GM18868 (cell line): Measurements from ENCODE around the gene ACVR2A.

Source experiments
- ATAC-seq: cut with Tn5 transposase; IDR thresholded peaks from one replicate; pipeline ENCODE4 v1.9.1; 2021; ENCODE audit warnings: mild to moderate bottlenecking, moderate library complexity; ENCODE audit not compliant: unreplicated experiment

The ACVR2A gene

GRCh38 chr2:147854557-147855134 lies 9.8 kb downstream of the ACVR2A start:
- ATAC-seq = no peak

DNA sequence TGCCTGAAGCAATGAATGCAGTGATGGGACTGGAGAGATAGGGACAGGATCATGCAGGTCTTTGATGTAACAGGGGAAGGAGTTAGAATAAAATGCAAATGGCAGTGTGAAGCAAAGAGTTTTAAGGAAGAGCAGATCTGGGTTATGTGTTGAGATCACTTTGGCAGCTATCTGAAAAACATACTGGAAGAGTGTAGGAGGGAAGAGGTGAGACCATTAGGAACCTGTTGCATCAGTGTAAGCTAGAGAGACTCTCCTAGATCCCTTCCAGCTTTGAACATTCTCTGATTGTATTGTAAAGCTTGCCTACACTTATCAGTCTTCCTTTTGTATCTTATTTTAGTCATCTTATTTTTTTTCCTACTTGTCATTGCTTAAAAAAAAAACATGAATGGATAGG lies 10.5 kb downstream of the ACVR2A start:
- ATAC-seq = no peak

DNA sequence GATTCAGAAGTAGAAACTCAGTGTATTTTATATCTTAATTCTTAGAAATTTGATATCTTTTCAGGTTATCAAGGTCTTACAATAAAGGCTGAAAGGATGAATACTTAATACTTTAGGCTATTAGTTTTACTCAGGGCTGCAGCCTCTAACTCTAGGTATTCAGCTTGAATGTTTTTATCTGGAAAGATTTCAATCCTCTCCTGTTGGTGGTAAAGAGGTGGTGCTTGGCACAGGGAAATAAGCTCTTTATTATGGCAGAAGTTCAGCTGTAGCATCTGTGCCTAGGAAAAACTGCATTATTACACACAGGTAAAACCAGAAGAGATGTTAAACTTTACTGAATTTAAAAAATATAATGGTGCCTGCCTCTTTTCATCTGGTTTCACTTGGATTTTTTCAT lies 11.1 kb downstream of the ACVR2A start:
- ATAC-seq = no peak

DNA sequence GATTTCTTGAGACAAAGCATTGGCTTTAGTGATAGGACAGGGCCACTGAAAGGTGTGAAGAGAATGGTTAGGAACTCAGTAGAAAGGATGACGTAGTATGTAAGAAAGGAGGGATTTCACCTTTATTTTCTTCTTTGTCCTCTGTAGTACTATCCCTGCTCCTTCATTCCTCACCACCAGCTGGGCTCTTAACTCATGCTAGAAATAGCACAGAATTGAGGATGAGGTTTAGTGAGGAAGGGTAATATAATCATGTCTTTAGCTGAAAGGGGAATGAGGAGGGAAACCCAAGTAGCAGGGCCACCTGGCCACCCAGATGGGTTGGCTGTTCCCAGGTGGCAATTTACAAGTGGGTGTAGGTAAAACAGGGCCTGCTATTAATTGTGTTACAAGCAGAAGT lies 15.2 kb downstream of the ACVR2A start:
- peak; percentile 43 for ATAC-seq

GRCh38 chr2:147862859-147863516 lies 18.2 kb downstream of the ACVR2A start:
- no peak for ATAC-seq

DNA sequence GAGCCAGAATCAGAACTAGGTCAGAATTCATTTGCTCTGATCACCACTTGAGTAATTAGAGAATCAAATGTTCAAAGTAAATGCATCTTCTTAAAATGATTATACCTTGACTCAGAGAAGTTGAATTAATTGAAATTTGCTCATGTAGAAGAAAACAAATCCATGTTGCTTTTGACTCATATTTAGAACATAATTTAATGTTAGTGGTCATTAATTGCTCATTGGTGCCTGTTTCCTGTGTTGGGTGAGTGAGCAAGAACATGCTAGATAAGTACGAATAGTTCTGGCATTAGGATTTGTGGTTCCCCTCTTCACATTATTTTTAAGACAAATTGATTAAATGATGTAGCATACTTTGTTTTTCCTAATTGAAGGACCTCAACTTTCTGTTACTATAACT lies 19.0 kb downstream of the ACVR2A start:
- no peak for ATAC-seq

GRCh38 chr2:147865560-147865959 lies 20.7 kb downstream of the ACVR2A start:
- no peak for ATAC-seq

GRCh38 chr2:147867050-147867449 lies 22.2 kb downstream of the ACVR2A start:
- ATAC-seq = no peak

DNA sequence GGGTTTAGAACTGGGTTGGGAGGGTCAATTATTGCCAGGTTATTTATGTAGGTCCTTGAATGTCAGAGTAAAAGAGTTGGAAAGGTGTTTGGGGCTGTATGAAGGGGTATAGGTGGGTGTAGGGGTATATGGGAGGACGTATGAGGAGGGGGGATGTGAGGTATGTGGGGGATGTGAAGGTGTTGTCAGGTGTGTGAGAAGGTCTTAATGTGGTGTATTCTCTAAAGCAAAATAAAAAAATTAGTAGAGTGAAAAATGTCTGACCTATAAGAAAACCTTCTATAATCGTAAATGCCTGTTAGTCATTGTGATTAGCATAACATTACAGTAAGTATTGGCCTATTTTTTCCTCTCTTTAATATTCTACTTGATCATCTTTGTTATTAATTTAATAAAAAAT lies 25.1 kb downstream of the ACVR2A start:
- ATAC-seq = no peak

GRCh38 chr2:147872967-147873366 lies 28.1 kb downstream of the ACVR2A start:
- ATAC-seq = no peak

DNA sequence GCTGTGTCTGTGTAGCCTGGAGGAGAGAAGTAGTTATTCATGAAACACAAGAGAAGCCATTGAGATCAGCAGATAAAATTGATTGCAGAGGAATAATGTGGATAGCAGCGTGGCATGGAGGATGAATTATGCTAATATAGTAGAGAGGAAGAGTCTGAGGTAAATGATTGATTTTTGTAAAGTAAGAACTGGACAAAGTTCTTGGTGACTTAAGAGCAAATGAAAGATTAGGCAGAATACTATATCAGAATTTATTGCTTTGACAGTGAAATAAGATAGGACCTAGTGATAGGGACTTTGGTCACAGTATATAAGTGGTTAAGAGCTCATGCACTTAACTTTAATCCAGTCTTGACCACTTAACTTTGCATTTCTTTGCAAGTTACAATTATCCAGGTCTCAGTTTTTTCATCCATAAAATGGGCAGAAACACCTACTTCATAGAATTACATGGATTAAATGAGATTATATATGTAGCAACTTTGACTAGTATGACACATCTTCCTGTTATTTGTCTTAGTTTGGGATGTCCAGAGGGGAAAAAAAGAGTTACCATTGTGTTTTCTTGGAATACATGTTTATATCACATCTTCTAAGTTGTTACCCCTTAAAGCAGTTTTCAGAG lies 29.1 kb downstream of the ACVR2A start:
- ATAC-seq = no peak

- no peak for ATAC-seq
Observed at GRCh38 chr2:147879846-147880245, 35.0 kb downstream of the ACVR2A start.

DNA sequence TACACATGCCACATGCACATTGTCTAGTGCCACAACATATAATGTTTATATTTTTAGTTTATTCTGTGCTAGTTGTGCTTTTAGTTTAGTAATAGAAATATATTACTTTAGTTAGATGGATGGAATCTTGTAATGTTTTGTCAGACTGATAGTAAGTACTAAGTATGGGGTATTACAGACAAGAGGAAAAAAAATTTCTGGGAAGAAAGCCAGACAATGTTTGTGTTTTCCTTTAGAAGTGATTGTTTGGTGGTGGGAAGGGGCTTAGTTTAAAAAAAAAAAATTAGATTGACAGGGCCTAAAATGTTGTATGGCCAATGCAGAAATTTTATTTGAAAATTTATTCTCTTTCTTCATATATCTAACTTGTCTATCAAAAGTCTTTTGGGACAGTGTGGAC lies 37.8 kb downstream of the ACVR2A start:
- no peak for ATAC-seq

DNA sequence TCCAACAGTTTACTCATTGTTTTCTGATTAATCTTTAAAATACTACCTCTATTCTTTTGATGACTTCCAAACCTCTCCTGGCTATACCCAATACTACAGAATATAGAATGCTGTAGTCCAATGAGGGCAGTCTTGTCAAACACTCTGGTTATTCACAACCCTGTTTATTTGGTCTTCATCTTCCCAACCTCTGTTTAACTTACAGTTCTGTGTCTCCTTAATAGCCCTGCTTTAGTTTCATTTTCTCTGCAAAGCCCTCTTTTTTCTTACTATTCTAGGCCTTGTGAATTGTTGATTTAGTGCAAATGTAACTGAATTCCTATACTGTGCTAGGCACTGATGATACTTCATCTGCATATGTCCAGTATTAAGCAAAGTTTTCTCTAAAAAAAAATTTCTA lies 40.0 kb downstream of the ACVR2A start:
- no peak for ATAC-seq

- ATAC-seq = no peak
Observed at GRCh38 chr2:147886136-147886535, 41.3 kb downstream of the ACVR2A start.

DNA sequence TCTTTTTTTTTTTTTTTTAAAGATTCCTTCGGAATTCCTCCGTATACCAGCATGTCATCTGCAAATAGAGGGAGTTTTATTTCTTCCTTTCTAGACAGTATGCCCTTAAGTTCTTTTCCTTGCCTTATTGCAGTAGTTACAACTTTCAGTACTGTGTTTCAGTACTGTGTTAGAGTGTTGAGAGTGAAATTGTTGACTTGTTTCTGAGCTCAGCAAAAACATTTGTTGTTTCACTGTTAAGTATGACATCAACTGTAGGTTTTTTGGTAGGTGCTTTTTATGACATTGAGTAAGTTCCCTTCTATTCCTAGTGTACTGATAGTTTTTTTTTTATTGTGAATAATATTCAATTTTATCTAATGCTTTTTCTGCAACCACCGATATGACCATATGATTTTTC lies 43.9 kb downstream of the ACVR2A start:
- peak; percentile 72 for ATAC-seq

DNA sequence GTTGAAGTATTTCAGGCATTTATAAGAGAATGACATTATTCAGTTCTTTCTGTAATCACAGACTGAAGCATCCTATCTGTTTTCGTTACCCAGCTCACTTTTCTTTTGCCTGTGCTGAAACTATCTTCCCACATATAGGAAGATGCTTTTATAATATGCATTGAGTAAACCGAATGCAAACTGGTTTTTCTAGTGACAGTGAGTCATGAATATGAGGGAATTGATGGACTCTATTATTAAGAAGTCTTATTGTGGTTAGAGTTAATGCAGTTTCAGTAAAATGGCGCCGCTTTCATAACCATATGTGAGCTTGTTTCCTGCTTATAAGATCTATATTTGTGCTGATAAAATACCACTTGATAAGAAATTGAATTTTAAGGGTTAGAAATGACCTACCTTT lies 59.2 kb downstream of the ACVR2A start:
- ATAC-seq = no peak

GRCh38 chr2:147909178-147909577 lies 64.3 kb downstream of the ACVR2A start:
- no peak for ATAC-seq

DNA sequence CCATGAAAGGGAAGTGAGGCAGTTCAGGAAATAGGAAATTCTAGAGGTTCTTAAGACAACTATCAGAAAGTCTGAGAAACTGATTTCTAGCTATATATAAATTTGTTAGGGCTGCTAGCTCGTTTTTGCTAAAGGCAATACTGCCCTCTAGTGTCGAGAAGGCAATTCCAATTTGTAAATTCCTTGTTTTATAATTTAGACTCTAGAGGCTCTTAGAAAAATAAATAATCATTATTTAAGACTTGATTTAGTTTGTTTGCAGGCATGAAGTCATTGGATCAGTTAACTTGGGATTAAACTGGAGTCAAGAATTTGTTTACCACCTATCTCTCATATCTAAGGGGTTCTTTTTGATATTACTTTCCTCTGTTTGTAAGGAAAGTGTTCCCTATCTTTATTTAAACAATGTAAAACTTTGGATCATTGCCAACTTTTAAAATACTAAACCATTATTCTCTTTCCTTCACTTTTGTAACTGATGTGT lies 66.2 kb downstream of the ACVR2A start:
- no peak for ATAC-seq

GRCh38 chr2:147913701-147914480 lies 69.1 kb downstream of the ACVR2A start:
- no peak for ATAC-seq

GRCh38 chr2:147916067-147916466 lies 71.2 kb downstream of the ACVR2A start:
- ATAC-seq = no peak

GRCh38 chr2:147916723-147917122 lies 71.9 kb downstream of the ACVR2A start:
- ATAC-seq = no peak
